GM20000 (cell line): ENCODE results near the gene RAB30.

Experiments used
- DNase-seq: peaks from one replicate; pipeline ENCODE4 v3.0.0; 2012; ENCODE audit warnings: low spot score
- CTCF ChIP-seq: IDR thresholded peaks from 2 replicates; pipeline ENCODE4 v1.5.1; 2012; ENCODE audit warnings: mild to moderate bottlenecking, control low read depth; ENCODE audit errors: extremely low read depth, missing control alignments

RAB30 gene

GRCh38 chr11:83070731-83071566, 748 bp downstream of the RAB30 start:
- TF ChIP-seq CTCF = no peak
- DNase-seq = no peak

GRCh38 chr11:83070044-83070701, 1.5 kb downstream of the RAB30 start:
- TF ChIP-seq CTCF = no peak
- DNase-seq = no peak

- DNase-seq = no peak
- no peak for TF ChIP-seq CTCF
Observed at GRCh38 chr11:83069441-83070043, 2.2 kb downstream of the RAB30 start.

GRCh38 chr11:83068568-83068967, 3.1 kb downstream of the RAB30 start:
- TF ChIP-seq CTCF = no peak

GRCh38 chr11:83064011-83064410, 7.7 kb downstream of the RAB30 start:
- no peak for DNase-seq
- no peak for TF ChIP-seq CTCF

More at GRCh38 chr11:83068568-83068967, 3.1 kb downstream of the RAB30 start:
- no peak for DNase-seq

- no peak for TF ChIP-seq CTCF
- DNase-seq = peak; percentile 62
Observed at GRCh38 chr11:83063073-83063754, 8.5 kb downstream of the RAB30 start.

GRCh38 chr11:83061883-83062282, 9.8 kb downstream of the RAB30 start:
- DNase-seq = peak; percentile 62
- TF ChIP-seq CTCF = no peak
